Uterus (tissue), 4 donors: ENCODE measurements around the gene DLK1. TPM values are rescaled to one million over a fixed set of nuclear protein-coding genes. Genes with fewer than 3 reads are reported as not detected.

Experiments used
- DNase-seq, 2 donors: peaks; one replicate each; pipeline ENCODE4 v3.0.0-alpha.2; 2019 to 2020
- H3K27ac ChIP-seq, 2 donors: fragments of 200-600 bp; sonication (generic); 1 replicate in 1 of 2; 2 replicates in 1 of 2; pipeline ENCODE4 v1.5.1; 2016 to 2018
- H3K27me3 ChIP-seq, 2 donors: fragments of 200-600 bp; sonication (generic); one replicate each; pipeline ENCODE4 v1.5.1; 2018 to 2019; ENCODE audit warnings: control low read depth in 1 of 2
- H3K36me3 ChIP-seq, 2 donors: fragments of 200-600 bp; sonication (generic); one replicate each; pipeline ENCODE4 v1.5.1; 2019; ENCODE audit warnings: control low read depth in 1 of 2
- H3K4me1 ChIP-seq, 2 donors: fragments of 200-600 bp; sonication (generic); one replicate each; pipeline ENCODE4 v1.5.1; 2018 to 2019; ENCODE audit warnings: control low read depth in 1 of 2
- H3K4me3 ChIP-seq, 2 donors: fragments of 200-600 bp; sonication (generic); 1 replicate in 1 of 2; 2 replicates in 1 of 2; pipeline ENCODE4 v1.5.1; 2018 to 2019; ENCODE audit warnings: mild to moderate bottlenecking in 1 of 2
- H3K9me3 ChIP-seq, 2 donors: fragments of 200-600 bp; sonication (generic); one replicate each; pipeline ENCODE4 v1.5.1; 2019; ENCODE audit warnings: control low read depth in 1 of 2
- POLR2A ChIP-seq, 2 donors: fragments of 450-650 bp; IDR thresholded peaks; one replicate each; pipeline ENCODE4 v1.6.1; 2016; ENCODE audit warnings: antibody characterized with exemption in 2 of 2, mild to moderate bottlenecking in 1 of 2, moderate library complexity in 1 of 2
- intact Hi-C: fragments of 100-400 bp; cut with DNase I; formaldehyde crosslinking; loops from one replicate; pipeline ENCODE4 v1.15.1; 2023; ENCODE audit warnings: low total_unique reads
- total RNA-seq, 4 donors: library from RNA; depleted of rRNA in 3 of 4; stranded (reverse); fragments of >200 nt in 3 of 4; gene quantifications; one replicate each; pipeline versions ENCODE4 v1.1.0 to v1.2.4, GENCODE V29; 2014 to 2023
- TF ChIP-seq, protein P1 (sequence below), 4 experiments: fragments of 200-600 bp in 2 of 4; fragments of 450-650 bp in 2 of 4; sonication (generic) in 2 of 4; IDR thresholded peaks; one replicate each; pipeline ENCODE4 v1.5.1; 2016 to 2019; ENCODE audit warnings: antibody characterized with exemption in 4 of 4, mild to moderate bottlenecking in 2 of 4, moderate library complexity in 1 of 4
- donor health status: DM: yes; HTN: yes; CAD: no.

DLK1 gene
- total RNA-seq, 4 donors from 2014 or later: 2.2 to 41.1 TPM; not detected in 2

DNA sequence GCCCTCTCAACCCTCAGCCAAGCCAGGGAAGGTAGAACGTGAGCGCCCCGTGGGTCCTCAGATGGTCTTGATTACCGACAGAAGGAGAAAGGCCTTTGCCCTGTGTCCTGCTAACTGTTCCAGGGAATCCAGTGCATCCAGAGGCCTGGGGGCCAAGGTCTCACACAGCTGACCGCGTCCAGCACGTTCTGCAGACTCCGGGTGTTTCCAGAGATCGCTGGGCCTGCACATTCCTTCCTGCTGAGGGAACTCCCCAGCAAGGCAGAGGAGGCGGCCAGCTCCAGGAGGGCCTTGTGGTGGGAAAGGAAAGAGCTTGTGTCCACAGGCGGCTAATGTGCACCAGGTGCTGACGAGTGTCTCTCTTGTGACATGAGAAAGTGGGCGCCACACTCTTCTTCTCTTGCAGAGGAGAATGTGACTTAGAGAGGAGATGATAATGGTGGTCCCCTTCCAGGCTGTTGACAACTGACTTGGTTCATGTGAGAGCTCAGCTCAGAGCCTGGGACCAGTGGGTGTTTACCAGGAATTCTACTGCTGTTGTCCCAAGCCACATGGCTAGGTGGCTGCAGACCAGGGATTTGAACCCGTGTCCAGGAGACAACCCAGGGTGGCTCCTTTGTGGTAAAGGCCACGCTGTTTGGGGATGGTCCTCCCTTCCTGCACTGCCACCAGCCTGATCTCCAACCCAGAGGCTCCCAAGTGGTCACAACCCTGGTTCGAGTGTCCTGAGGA lies 46.8 kb upstream of the DLK1 start:
- Histone ChIP-seq H3K4me1 (peaks cover 0 to 15% of the 10 kb centered on the region in 2 donors), H3K36me3 (no peaks in the 10 kb centered on the region), H3K27me3 (no peaks in the 10 kb centered on the region), H3K4me3 (no peak overlapping the region), H3K27ac (peak overlapping the region; percentile 73 to 80), H3K9me3 (no peaks in the 10 kb centered on the region)
- intact Hi-C loops: no loop called here
- DNase-seq: peak; percentile 73 to 79
- TF ChIP-seq POLR2A (IDR thresholded peaks at IDR 0.05): no peak
- TF ChIP-seq, protein P1, sequence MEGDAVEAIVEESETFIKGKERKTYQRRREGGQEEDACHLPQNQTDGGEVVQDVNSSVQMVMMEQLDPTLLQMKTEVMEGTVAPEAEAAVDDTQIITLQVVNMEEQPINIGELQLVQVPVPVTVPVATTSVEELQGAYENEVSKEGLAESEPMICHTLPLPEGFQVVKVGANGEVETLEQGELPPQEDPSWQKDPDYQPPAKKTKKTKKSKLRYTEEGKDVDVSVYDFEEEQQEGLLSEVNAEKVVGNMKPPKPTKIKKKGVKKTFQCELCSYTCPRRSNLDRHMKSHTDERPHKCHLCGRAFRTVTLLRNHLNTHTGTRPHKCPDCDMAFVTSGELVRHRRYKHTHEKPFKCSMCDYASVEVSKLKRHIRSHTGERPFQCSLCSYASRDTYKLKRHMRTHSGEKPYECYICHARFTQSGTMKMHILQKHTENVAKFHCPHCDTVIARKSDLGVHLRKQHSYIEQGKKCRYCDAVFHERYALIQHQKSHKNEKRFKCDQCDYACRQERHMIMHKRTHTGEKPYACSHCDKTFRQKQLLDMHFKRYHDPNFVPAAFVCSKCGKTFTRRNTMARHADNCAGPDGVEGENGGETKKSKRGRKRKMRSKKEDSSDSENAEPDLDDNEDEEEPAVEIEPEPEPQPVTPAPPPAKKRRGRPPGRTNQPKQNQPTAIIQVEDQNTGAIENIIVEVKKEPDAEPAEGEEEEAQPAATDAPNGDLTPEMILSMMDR (IDR thresholded peaks at IDR 0.05): peak in 1 of 4 experiments; percentile 48

DNA sequence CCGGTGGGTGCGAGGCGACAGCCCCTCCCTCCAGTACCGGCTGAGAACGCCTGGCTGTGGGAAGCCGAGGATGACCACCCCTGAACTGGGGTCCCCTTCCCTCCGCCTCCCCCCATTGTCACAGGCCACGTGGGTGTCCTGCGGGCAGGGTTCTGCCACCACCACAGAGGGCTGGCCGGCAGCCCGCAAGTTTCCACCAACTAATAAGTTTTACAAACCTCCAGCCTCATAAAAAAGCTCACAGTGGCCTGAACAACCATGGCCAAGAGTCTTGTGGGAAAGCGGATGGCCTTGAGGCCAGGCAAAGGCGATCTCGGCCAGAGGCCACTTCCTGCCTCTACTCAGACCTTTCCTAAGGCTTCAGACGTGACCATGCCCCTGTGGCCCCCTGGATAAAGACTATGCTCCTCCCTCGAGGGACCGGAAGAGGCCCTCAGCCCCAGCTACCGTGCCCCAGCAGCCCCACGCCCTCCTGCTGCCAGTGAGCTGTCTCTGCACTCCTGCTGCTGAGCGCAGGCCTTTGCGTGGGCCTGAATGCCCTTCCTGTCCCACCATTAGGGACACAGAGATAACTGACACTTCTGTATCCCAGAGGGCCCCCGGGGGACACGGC lies 46.1 kb upstream of the DLK1 start:
- no peaks in the 10 kb centered on the region for H3K9me3 ChIP-seq
- TF ChIP-seq, protein P1 (IDR thresholded peaks at IDR 0.05): no peak
- TF ChIP-seq POLR2A (IDR thresholded peaks at IDR 0.05): no peak
- H3K4me1 ChIP-seq: peaks cover 0 to 15% of the 10 kb centered on the region in 2 donors
- H3K27ac ChIP-seq: peak overlapping the region; percentile 73 to 80
- intact Hi-C loops: no loop called here
- H3K36me3 ChIP-seq: no peaks in the 10 kb centered on the region
- no peaks in the 10 kb centered on the region for H3K27me3 ChIP-seq
- no peak overlapping the region for H3K4me3 ChIP-seq
- no peak for DNase-seq

DNA sequence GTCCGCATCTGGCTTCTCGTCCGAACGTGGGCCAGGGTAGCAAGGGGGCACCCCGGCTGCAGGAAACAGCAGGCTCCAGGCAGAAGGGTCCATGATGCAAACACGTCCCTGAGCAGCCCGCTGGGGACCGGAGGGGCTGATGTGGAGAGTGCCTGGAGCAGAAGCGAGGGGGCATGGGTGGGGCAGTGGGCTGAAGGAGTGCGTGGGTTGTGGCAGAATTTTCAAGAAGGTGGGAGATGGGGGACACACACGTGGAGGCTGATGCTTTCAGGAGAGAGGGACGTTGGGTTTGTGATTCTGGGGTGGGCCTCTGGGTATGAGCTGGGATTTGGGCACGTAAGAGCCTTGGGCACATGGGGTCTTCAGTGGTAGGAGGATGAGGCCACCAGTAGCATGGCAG lies 45.6 kb upstream of the DLK1 start:
- Histone ChIP-seq H3K27ac (peak overlapping the region; percentile 73 to 80), H3K4me3 (no peak overlapping the region), H3K27me3 (no peaks in the 10 kb centered on the region), H3K4me1 (peaks cover 0 to 15% of the 10 kb centered on the region in 2 donors), H3K9me3 (no peaks in the 10 kb centered on the region), H3K36me3 (no peaks in the 10 kb centered on the region)
- intact Hi-C loops: no loop called here
- TF ChIP-seq, protein P1 (IDR thresholded peaks at IDR 0.05): no peak
- TF ChIP-seq POLR2A (IDR thresholded peaks at IDR 0.05): no peak
- no peak for DNase-seq

GRCh38 chr14:100682749-100683148 lies 43.9 kb upstream of the DLK1 start:
- no peak overlapping the region for H3K4me3 ChIP-seq
- intact Hi-C loops: no loop called here
- TF ChIP-seq, protein P1 (IDR thresholded peaks at IDR 0.05): no peak
- no peak for TF ChIP-seq POLR2A (IDR thresholded peaks at IDR 0.05)
- no peaks in the 10 kb centered on the region for H3K36me3 ChIP-seq
- DNase-seq: no peak
- H3K27me3 ChIP-seq: no peaks in the 10 kb centered on the region
- H3K4me1 ChIP-seq: peaks cover 0 to 9% of the 10 kb centered on the region in 2 donors
- H3K27ac ChIP-seq: no peak overlapping the region
- no peaks in the 10 kb centered on the region for H3K9me3 ChIP-seq

DNA sequence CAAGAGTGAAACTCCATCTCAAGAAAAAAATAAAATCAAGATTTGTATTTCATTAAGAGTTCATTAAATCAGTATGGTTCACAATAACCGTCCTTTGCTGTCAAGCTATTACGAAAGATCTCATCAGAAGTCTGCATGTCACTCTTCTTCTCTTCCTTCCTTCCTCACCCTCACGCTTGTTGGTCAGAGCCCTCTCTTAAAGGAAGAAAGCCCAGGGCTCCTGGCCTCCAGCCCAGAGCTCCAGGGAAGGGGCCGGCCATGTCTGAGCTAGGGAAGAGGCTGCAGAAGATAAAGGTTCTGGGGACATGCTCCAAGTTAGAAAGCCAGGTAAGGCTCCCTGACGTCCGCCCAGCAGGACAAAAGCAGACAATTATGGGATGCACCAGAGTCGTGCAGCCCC lies 43.1 kb upstream of the DLK1 start:
- DNase-seq: no peak
- TF ChIP-seq, protein P1 (IDR thresholded peaks at IDR 0.05): no peak
- no peak for TF ChIP-seq POLR2A (IDR thresholded peaks at IDR 0.05)
- Histone ChIP-seq H3K4me1 (peaks cover 0 to 3% of the 10 kb centered on the region in 2 donors), H3K4me3 (no peak overlapping the region), H3K27me3 (no peaks in the 10 kb centered on the region), H3K9me3 (no peaks in the 10 kb centered on the region), H3K36me3 (no peaks in the 10 kb centered on the region), H3K27ac (no peak overlapping the region)
- intact Hi-C loops: no loop called here
